Measurements from ENCODE around the gene RNF150. TPM values are rescaled to one million over a fixed set of nuclear protein-coding genes. Genes with fewer than 3 reads are reported as not detected.
"Not testable (repeated sequence)": the region's sequence is repeated elsewhere in the genome, so short reads cannot be mapped to it uniquely, and the experiment has no call there.

RNF150 gene
- total RNA-seq, 1 donor from 2014 or later = 19.8 TPM

GRCh38 chr4:141077611-141078225 lies 55.6 kb downstream of the RNF150 start:
- DNase-seq (ENCODE audit: low spot score) = no peak

- DNase-seq (ENCODE audit: low spot score) = no peak
Measured at GRCh38 chr4:141075553-141075952, 57.7 kb downstream of the RNF150 start.

GRCh38 chr4:141074098-141074878 lies 59.0 kb downstream of the RNF150 start:
- DNase-seq (ENCODE audit: low spot score) = no peak

- no peak for DNase-seq (ENCODE audit: low spot score)
Measured at GRCh38 chr4:141066690-141067089, 66.6 kb downstream of the RNF150 start.

- no peak for DNase-seq (ENCODE audit: low spot score)
Measured at GRCh38 chr4:141065872-141066271, 67.4 kb downstream of the RNF150 start.

GRCh38 chr4:141062651-141063050 lies 70.6 kb downstream of the RNF150 start:
- DNase-seq (ENCODE audit: low spot score) = no peak

- DNase-seq (ENCODE audit: low spot score) = no peak
Measured at GRCh38 chr4:141058591-141059512, 74.4 kb downstream of the RNF150 start.

GRCh38 chr4:141057582-141057981 lies 75.7 kb downstream of the RNF150 start:
- DNase-seq (ENCODE audit: low spot score) = no peak

GRCh38 chr4:141056473-141056872 lies 76.8 kb downstream of the RNF150 start:
- no peak for DNase-seq (ENCODE audit: low spot score)

- no peak for DNase-seq (ENCODE audit: low spot score)
Measured at GRCh38 chr4:141054446-141054845, 78.8 kb downstream of the RNF150 start.

- not testable (repeated sequence) for DNase-seq (ENCODE audit: low spot score)
Measured at GRCh38 chr4:141050999-141051398, 82.3 kb downstream of the RNF150 start.

GRCh38 chr4:141047228-141047884 lies 85.9 kb downstream of the RNF150 start:
- no peak for DNase-seq (ENCODE audit: low spot score)

- DNase-seq (ENCODE audit: low spot score) = no peak
Measured at GRCh38 chr4:141046255-141046654, 87.0 kb downstream of the RNF150 start.

GRCh38 chr4:141045848-141046247 lies 87.4 kb downstream of the RNF150 start:
- DNase-seq (ENCODE audit: low spot score) = no peak

GRCh38 chr4:141041021-141041476 lies 92.2 kb downstream of the RNF150 start:
- DNase-seq (ENCODE audit: low spot score) = no peak

- DNase-seq (ENCODE audit: low spot score) = no peak
Measured at GRCh38 chr4:141039156-141039555, 94.1 kb downstream of the RNF150 start.

GRCh38 chr4:141038428-141038827 lies 94.8 kb downstream of the RNF150 start:
- DNase-seq (ENCODE audit: low spot score) = no peak

- no peak for DNase-seq (ENCODE audit: low spot score)
Measured at GRCh38 chr4:141037446-141037845, 95.8 kb downstream of the RNF150 start.

- no peak for DNase-seq (ENCODE audit: low spot score)
Measured at GRCh38 chr4:141036786-141037185, 96.5 kb downstream of the RNF150 start.

- DNase-seq (ENCODE audit: low spot score) = no peak
Measured at GRCh38 chr4:141035920-141036319, 97.3 kb downstream of the RNF150 start.

GRCh38 chr4:141028024-141028529 lies 105.2 kb downstream of the RNF150 start:
- no peak for DNase-seq (ENCODE audit: low spot score)

Data from ureter (tissue), 1 donor.